ENCODE data around the gene C1D.
A peak's percentile ranks its signal among the peaks of the same experiment; 100 is the strongest.
"Not testable (repeated sequence)": the region's sequence is repeated elsewhere in the genome, so short reads cannot be mapped to it uniquely, and the experiment has no call there.

C1D gene

GRCh38 chr2:68062680-68063387 lies at the start of gene C1D:
TSS of gene C1D (minus strand) at chr2:68063004. CDS start at chr2:68047310, 15,694 bp downstream.
- peak; percentile 80 for DNase-seq (ENCODE audit: low read depth)

GRCh38 chr2:68110102-68110501 lies 47.3 kb upstream of the C1D start:
- no peak for DNase-seq (ENCODE audit: low read depth)

DNA sequence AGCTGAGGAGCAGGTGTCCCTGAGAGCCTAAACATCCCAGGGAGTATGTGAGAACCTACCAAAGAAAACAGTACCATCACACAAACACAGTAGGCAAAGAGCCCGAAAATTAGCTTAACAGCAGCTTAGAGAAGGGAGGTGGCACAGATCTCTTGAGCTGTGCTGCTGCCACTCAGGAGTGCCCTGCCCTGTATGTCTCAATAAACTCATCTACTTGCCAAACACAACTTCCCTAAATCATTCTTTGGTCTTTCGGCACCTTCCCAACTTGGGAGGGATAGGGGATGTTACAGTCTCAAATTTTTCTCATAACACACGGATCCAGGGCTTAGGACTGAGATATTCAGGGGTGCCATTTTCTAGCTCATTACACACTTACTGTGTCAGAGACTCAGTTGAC lies 45.3 kb upstream of the C1D start:
- no peak for DNase-seq (ENCODE audit: low read depth)

DNA sequence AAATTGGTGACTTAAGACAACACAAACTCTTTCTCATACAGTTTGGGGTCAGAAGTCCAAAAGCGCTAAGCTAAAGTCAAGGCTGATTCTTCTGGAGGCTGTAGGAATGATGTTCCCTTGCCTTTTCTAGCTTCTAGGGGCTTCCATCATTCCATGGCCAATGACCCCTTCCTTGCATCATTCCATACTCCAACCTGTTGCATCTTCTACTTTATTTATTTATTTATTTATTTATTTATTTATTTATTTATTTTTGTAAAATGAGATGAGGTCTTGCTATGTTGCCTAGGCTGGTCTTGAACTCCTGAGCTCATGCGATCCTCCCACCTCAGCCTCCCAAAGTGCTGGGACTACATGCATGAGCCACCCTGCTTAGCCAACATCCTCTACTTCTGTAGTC lies 44.7 kb upstream of the C1D start:
- no peak for DNase-seq (ENCODE audit: low read depth)

- no peak for DNase-seq (ENCODE audit: low read depth)
These were observed 41.5 kb upstream of the C1D start for GRCh38 chr2:68104111-68104835.

- no peak for DNase-seq (ENCODE audit: low read depth)
These were observed 40.9 kb upstream of the C1D start for GRCh38 chr2:68103709-68104055.

- no peak for DNase-seq (ENCODE audit: low read depth)
These were observed 40.4 kb upstream of the C1D start for GRCh38 chr2:68103030-68103708.

DNA sequence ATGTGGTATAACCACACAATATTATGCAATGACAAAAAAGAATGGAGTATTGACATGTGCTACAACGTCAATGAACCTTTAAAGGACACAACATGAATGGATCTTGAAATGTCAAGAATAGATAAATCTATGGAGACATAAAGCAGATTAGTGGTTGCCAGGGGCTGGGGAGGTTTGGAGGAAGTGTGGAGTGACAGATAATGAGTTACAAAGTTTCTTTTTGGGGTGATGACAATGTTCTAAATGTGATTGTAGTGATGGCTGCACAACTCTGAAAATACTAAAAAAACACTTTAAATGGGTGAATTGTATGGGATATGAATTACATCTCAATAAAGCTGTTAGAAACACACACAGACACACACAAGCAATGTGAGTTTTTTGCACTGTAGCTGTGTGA lies 37.4 kb upstream of the C1D start:
- DNase-seq (ENCODE audit: low read depth), result no peak

DNA sequence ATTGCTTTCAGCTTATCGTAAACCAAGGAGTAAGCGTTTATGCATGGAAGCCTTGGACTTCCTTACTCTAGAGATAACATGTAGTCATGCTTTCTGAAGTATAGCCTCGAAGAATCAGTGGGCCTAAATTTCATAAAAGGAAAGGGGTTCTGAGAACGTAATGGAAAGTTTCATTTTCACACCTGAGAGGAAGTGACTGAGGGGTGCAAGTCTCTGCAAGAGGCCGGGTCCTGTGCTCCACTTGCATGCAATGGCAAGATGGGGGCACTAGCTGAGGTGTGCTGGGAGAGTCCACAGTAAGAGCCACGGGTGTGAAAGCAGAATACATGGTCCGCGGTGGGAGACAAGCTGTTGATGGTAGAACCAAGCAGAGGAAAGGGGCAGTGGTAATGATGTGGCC lies 36.5 kb upstream of the C1D start:
- no peak for DNase-seq (ENCODE audit: low read depth)

DNA sequence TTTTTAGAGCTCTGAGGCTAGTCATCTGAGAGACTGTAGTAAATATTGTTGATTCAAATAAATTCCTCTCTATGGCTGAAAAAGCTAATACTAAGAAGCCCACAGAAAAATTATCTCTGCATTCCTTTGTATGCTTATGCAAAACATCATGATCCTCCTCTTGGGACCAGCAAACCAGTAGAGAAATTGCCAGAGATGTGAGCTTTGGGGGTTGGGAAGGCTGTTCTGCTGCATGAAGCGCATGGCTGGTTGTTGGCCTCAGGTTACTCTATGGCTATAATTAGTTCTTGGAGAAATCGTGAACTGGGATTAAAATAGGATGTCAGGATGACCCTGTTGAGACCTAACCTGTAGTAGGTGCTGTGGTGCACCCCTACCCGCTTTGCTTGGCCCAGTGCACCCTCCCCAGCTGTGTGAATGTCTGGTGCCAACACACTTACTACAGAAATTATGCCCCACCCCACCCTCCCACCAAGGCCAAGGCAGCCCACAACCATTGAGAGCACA lies 35.5 kb upstream of the C1D start:
- no peak for DNase-seq (ENCODE audit: low read depth)

DNA sequence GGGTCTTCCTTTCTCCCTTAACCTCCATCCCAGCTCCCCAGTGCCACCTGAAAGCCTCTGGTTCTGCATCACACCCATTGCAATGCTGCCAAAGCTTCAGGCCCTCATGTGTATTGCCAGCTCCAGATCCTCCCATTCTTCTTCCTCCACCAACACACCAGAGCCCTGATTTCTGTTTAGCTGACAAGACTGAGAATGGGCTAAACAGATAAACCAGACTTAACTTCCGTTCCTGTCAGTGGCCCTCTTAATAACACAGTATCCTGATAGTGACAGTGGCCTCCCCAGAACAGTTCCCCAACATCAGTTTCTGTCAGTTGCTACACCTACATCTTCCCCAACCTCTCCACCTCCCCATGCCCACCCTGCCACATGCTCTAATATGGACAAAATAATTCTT lies 31.3 kb upstream of the C1D start:
- no peak for DNase-seq (ENCODE audit: low read depth)

DNA sequence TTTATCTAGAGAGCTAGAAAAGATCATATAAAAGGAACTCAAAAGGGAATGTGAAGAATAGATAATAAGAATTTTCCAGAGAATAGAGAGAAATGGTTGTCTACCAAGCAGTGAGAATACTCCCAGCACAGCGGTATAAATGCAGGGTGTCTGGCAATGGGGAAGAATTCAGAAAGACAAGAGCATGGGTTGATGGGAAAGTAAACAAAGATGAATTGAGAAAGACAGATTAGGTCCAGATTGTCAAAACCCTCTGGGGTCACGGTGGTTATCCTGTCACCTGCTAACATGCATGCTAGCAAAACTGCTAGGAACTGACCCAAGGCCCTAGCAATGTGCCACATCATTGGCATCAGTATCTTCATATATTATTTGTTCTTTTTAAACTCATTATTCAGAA lies 30.8 kb upstream of the C1D start:
- no peak for DNase-seq (ENCODE audit: low read depth)

- no peak for DNase-seq (ENCODE audit: low read depth)
These were observed 28.7 kb upstream of the C1D start for GRCh38 chr2:68091439-68092034.

GRCh38 chr2:68089961-68090360 lies 27.2 kb upstream of the C1D start:
- DNase-seq (ENCODE audit: low read depth), result no peak

- DNase-seq (ENCODE audit: low read depth), result no peak
These were observed 26.1 kb upstream of the C1D start for GRCh38 chr2:68088940-68089339.

DNA sequence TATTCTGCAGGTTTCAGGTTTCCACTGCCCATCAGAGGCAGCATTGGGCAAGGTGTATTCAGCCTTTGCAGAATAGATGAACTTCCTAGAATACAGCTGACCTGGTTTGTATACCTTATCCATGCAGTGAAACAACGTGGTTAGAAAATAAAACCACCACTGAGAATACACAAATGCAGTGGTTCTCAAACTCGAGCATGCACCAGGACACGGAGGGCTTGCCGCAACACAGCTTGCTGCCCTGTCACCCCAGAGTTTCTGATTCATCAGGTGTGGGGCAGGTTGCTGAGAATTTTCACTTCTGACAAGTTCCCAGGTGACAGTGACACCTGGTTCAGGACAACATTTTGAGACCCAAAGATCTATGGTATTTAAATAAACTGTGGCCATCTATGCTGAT lies 23.4 kb upstream of the C1D start:
- no peak for DNase-seq (ENCODE audit: low read depth)

GRCh38 chr2:68083346-68083745 lies 20.5 kb upstream of the C1D start:
- no peak for DNase-seq (ENCODE audit: low read depth)

- no peak for DNase-seq (ENCODE audit: low read depth)
These were observed 11.2 kb upstream of the C1D start for GRCh38 chr2:68074050-68074449.

DNA sequence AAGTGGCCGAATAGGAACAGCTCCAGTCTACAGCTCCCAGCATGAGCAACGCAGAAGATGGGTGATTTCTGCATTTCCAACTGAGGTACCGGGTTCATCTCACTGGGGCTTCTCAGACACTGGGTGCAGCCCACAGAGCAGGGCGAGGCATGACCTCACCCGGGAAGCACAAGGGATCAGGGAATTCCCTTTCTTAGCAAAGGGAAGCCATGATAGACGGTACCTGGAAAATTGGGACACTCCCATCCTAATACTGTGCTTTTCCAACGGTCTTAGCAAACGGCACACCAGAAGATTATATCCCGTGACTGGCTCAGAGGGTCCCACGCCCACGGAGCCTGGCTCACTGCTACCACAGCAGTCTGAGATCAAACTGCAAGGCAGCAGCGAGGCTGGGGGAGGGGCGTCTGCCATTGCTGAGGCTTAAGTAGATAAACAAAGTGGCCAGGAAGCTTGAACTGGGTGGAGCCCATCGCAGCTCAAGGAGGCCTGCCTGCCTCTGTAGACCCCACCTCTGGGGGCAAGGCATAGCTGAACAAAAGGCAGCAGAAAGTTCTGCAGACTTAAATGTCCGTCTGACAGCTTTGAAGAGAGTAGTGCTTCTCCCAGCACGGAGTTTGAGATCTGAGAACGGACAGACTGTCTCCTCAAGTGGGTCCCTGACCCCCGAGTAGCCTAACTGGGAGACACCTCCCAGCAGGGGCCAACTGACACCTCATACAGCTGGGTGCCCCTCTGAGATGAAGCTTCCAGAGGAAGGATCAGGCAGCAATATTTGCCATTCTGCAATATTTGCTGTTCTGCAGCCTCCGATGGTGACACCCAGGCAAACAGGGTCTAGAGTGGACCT lies 1.2 kb upstream of the C1D start:
- not testable (repeated sequence) for DNase-seq (ENCODE audit: low read depth)

DNA sequence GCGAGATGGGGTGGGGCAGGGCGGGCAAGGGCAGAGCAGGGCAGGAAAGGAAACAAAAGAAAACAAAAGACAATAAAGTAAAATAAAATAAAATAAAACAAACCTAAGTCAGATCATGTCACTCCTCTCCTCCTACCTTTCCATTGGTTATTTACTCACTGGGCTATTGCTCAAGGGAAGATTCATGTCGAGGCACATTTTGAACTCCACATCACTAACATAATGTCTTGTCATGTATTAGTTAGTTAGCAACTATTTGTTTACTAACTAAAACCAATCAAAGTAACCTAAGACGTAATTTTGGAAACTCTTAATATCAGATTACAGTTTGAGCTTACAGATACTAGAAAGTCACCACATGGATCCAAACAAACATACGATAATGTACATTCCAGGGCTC lies 2.2 kb downstream of the C1D start:
- no peak for DNase-seq (ENCODE audit: low read depth)

DNA sequence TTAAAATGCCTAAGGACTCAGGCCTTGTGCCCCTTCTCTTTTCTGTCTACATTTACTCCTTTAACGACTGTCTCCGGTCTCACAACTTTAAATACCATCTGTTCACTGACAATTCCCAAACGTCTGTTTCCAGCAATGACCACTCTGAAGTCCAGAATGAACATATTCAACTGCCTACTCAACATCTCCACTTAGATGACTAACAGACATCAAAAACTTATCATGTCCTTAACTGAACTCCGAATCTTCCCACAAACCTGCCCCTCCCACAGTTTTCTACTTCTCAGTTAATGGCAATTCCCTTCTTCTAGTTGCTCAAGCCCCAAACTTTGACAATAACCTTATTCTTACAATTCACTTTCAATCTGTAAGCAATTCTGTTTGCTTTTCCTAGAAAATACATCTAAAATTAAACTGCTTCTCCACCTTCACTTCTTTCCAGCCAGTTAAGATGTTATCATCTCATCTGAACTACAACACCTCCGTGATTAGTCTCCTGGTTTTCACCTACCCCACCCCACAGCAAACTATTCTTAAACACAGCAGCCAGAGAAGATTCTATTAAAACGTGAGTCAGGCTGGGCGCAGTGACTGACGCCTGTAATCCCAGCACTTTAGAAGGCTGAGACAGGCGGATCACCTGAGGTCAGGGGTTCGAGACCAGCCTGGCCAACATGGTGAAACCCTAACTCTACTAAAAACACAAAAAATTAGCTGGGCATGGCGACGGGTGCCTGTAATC lies 2.8 kb downstream of the C1D start:
- no peak for DNase-seq (ENCODE audit: low read depth)

Data from T-helper 22 cell (primary cell).